Activated T-helper 17 cell treated with anti-CD3 and anti-CD28 coated beads, Interleukin-2, amount 50 U/mL, for 72 hours (primary cell): ENCODE measurements around the gene DNAJB11. TPM values are rescaled to one million over a fixed set of nuclear protein-coding genes. Genes with fewer than 3 reads are reported as not detected.

ENCODE experiments used
- ATAC-seq: fragments of 150-1000 bp; cut with Tn5 transposase; replicated peaks from 2 replicates; pipeline ENCODE4 v1.10.0; 2021; ENCODE audit warnings: mild to moderate bottlenecking, moderate library complexity
- H3K27ac Mint-ChIP-seq: one replicate; pipeline ENCODE4 v1.8.0; 2022; ENCODE audit warnings: mixed read lengths
- H3K27me3 Mint-ChIP-seq: one replicate; pipeline ENCODE4 v1.8.0; 2022; ENCODE audit warnings: mixed read lengths
- H3K36me3 Mint-ChIP-seq: one replicate; pipeline ENCODE4 v1.8.0; 2022; ENCODE audit warnings: low read depth, mild to moderate bottlenecking, mixed read lengths
- H3K4me1 Mint-ChIP-seq: one replicate; pipeline ENCODE4 v1.8.0; 2022; ENCODE audit warnings: mixed read lengths
- H3K4me3 Mint-ChIP-seq: one replicate; pipeline ENCODE4 v1.8.0; 2022; ENCODE audit warnings: mild to moderate bottlenecking, mixed read lengths
- H3K9me3 Mint-ChIP-seq: one replicate; pipeline ENCODE4 v1.8.0; 2022; ENCODE audit warnings: mixed read lengths
- total RNA-seq, 2 donors: library from RNA; stranded (reverse); gene quantifications; one replicate each; pipeline ENCODE4 v1.2.3, GENCODE V29; 2022

Gene DNAJB11
- total RNA-seq, 2 donors from 2014 or later = 22.4 to 46.7 TPM

- no peak for ATAC-seq
- no peaks in the 10 kb centered on the region for H3K9me3 Mint-ChIP-seq
These were observed 42.5 kb downstream of the DNAJB11 start, which contains the start of gene AHSG for GRCh38 chr3:186612721-186613636. Gene AHSG, plus strand, starts transcription at chr3:186613060. Its CDS starts 82 bp downstream, at chr3:186613142.

GRCh38 chr3:186613637-186614265 lies 43.2 kb downstream of the DNAJB11 start:
- ATAC-seq = no peak
- Mint-ChIP-seq H3K9me3 (no peaks in the 10 kb centered on the region), H3K27me3 (peaks cover 22% of the 10 kb centered on the region), H3K27ac (peak overlapping the region; percentile 1), H3K36me3 (no peaks in the 10 kb centered on the region), H3K4me3 (peak overlapping the region; percentile 63), H3K4me1 (peaks cover 15% of the 10 kb centered on the region)

More at GRCh38 chr3:186612721-186613636, 42.5 kb downstream of the DNAJB11 start, which contains the start of gene AHSG:
- Mint-ChIP-seq H3K27me3 (peaks cover 15% of the 10 kb centered on the region), H3K36me3 (no peaks in the 10 kb centered on the region), H3K27ac (peak within 1 kb of the TSS; percentile 31), H3K4me3 (no peak within 1 kb of the TSS), H3K4me1 (peaks cover 15% of the 10 kb centered on the region)

GRCh38 chr3:186614266-186614596 lies 43.7 kb downstream of the DNAJB11 start:
- Mint-ChIP-seq H3K27ac (peak overlapping the region; percentile 1), H3K36me3 (no peaks in the 10 kb centered on the region), H3K27me3 (peaks cover 22% of the 10 kb centered on the region), H3K4me1 (peaks cover 15% of the 10 kb centered on the region), H3K4me3 (peak overlapping the region; percentile 63), H3K9me3 (no peaks in the 10 kb centered on the region)
- ATAC-seq = no peak

GRCh38 chr3:186614597-186615483 lies 44.3 kb downstream of the DNAJB11 start:
- H3K27ac Mint-ChIP-seq = peak overlapping the region; percentile 1
- H3K9me3 Mint-ChIP-seq = no peaks in the 10 kb centered on the region
- H3K4me1 Mint-ChIP-seq = peaks cover 15% of the 10 kb centered on the region
- H3K4me3 Mint-ChIP-seq = peak overlapping the region; percentile 63
- peak; percentile 41 for ATAC-seq
- peaks cover 22% of the 10 kb centered on the region for H3K27me3 Mint-ChIP-seq
- H3K36me3 Mint-ChIP-seq = no peaks in the 10 kb centered on the region

- Mint-ChIP-seq H3K27me3 (peaks cover 22% of the 10 kb centered on the region), H3K9me3 (no peaks in the 10 kb centered on the region), H3K4me1 (peaks cover 15% of the 10 kb centered on the region), H3K4me3 (peak overlapping the region; percentile 75), H3K36me3 (no peaks in the 10 kb centered on the region), H3K27ac (no peak overlapping the region)
- ATAC-seq = no peak
These were observed 45.7 kb downstream of the DNAJB11 start for GRCh38 chr3:186616299-186616617.

- H3K4me3 Mint-ChIP-seq = peak overlapping the region; percentile 75
- peaks cover 15% of the 10 kb centered on the region for H3K4me1 Mint-ChIP-seq
- H3K27me3 Mint-ChIP-seq = peaks cover 27% of the 10 kb centered on the region
- H3K36me3 Mint-ChIP-seq = no peaks in the 10 kb centered on the region
- ATAC-seq = peak; percentile 99
- no peaks in the 10 kb centered on the region for H3K9me3 Mint-ChIP-seq
- H3K27ac Mint-ChIP-seq = peak overlapping the region; percentile 36
These were observed 46.8 kb downstream of the DNAJB11 start for GRCh38 chr3:186617036-186617946.

GRCh38 chr3:186618318-186618938 lies 47.9 kb downstream of the DNAJB11 start:
- Mint-ChIP-seq H3K4me3 (peak overlapping the region; percentile 75), H3K27ac (no peak overlapping the region), H3K9me3 (no peaks in the 10 kb centered on the region), H3K4me1 (peaks cover 15% of the 10 kb centered on the region), H3K36me3 (no peaks in the 10 kb centered on the region), H3K27me3 (peaks cover 32% of the 10 kb centered on the region)
- no peak for ATAC-seq

GRCh38 chr3:186619787-186620212 lies 49.3 kb downstream of the DNAJB11 start:
- no peak for ATAC-seq

GRCh38 chr3:186620213-186621092 lies 49.9 kb downstream of the DNAJB11 start:
- ATAC-seq = no peak
- Mint-ChIP-seq H3K4me3 (no peak overlapping the region), H3K27ac (no peak overlapping the region), H3K27me3 (peaks cover 28% of the 10 kb centered on the region), H3K4me1 (peaks cover 6% of the 10 kb centered on the region), H3K36me3 (no peaks in the 10 kb centered on the region), H3K9me3 (no peaks in the 10 kb centered on the region)

More at GRCh38 chr3:186619787-186620212, 49.3 kb downstream of the DNAJB11 start:
- H3K9me3 Mint-ChIP-seq = no peaks in the 10 kb centered on the region
- H3K4me1 Mint-ChIP-seq = peaks cover 9% of the 10 kb centered on the region
- H3K4me3 Mint-ChIP-seq = no peak overlapping the region
- H3K36me3 Mint-ChIP-seq = no peaks in the 10 kb centered on the region
- no peak overlapping the region for H3K27ac Mint-ChIP-seq
- H3K27me3 Mint-ChIP-seq = peaks cover 31% of the 10 kb centered on the region

GRCh38 chr3:186621894-186622650 lies 51.6 kb downstream of the DNAJB11 start:
- peaks cover 3% of the 10 kb centered on the region for H3K4me1 Mint-ChIP-seq
- no peak for ATAC-seq
- H3K4me3 Mint-ChIP-seq = no peak overlapping the region
- H3K27ac Mint-ChIP-seq = no peak overlapping the region
- H3K9me3 Mint-ChIP-seq = no peaks in the 10 kb centered on the region
- no peaks in the 10 kb centered on the region for H3K36me3 Mint-ChIP-seq
- peaks cover 28% of the 10 kb centered on the region for H3K27me3 Mint-ChIP-seq

GRCh38 chr3:186622651-186623310 lies 52.3 kb downstream of the DNAJB11 start:
- no peak overlapping the region for H3K27ac Mint-ChIP-seq

More at GRCh38 chr3:186622651-186623310, 52.3 kb downstream of the DNAJB11 start:
- peaks cover 22% of the 10 kb centered on the region for H3K27me3 Mint-ChIP-seq
- no peaks in the 10 kb centered on the region for H3K4me1 Mint-ChIP-seq
- H3K9me3 Mint-ChIP-seq = no peaks in the 10 kb centered on the region
- H3K36me3 Mint-ChIP-seq = no peaks in the 10 kb centered on the region
- no peak for ATAC-seq
- no peak overlapping the region for H3K4me3 Mint-ChIP-seq
